ENCODE data around the gene BAD. TPM values are rescaled to one million over a fixed set of nuclear protein-coding genes. Genes with fewer than 3 reads are reported as not detected.
A peak's percentile ranks its signal among the peaks of the same experiment; 100 is the strongest.

BAD gene
- total RNA-seq, 3 donors from 2014 or later = 27.6 to 38.8 (median 36.6) TPM

- ATAC-seq = peak; percentile 16 to 20
Observed at GRCh38 chr11:64245797-64246620, 38.5 kb downstream of the BAD start.

GRCh38 chr11:64245401-64245796 is 39.1 kb downstream of the BAD start:
- Mint-ChIP-seq H3K4me3 (peak overlapping the region; percentile 97), H3K27me3 (ENCODE audit: low read depth) (no peaks in the 10 kb centered on the region), H3K36me3 (ENCODE audit: insufficient read depth) (no peaks in the 10 kb centered on the region), H3K4me1 (ENCODE audit: low read depth) (peaks cover 29% of the 10 kb centered on the region), H3K9me3 (no peaks in the 10 kb centered on the region)
- DNase-seq = no peak
- ATAC-seq = no peak

More at GRCh38 chr11:64245797-64246620, 38.5 kb downstream of the BAD start:
- no peaks in the 10 kb centered on the region for H3K9me3 Mint-ChIP-seq
- H3K4me1 Mint-ChIP-seq (ENCODE audit: low read depth) = peaks cover 28% of the 10 kb centered on the region
- peak; percentile 82 for DNase-seq
- no peaks in the 10 kb centered on the region for H3K36me3 Mint-ChIP-seq (ENCODE audit: insufficient read depth)
- no peaks in the 10 kb centered on the region for H3K27me3 Mint-ChIP-seq (ENCODE audit: low read depth)
- peak overlapping the region; percentile 97 for H3K4me3 Mint-ChIP-seq

GRCh38 chr11:64244966-64245365 is 39.5 kb downstream of the BAD start:
- Mint-ChIP-seq H3K36me3 (ENCODE audit: insufficient read depth) (peaks cover 2% of the 10 kb centered on the region), H3K4me3 (peak overlapping the region; percentile 97), H3K27me3 (ENCODE audit: low read depth) (no peaks in the 10 kb centered on the region), H3K9me3 (no peaks in the 10 kb centered on the region), H3K4me1 (ENCODE audit: low read depth) (peaks cover 31% of the 10 kb centered on the region)
- ATAC-seq = no peak
- DNase-seq = no peak

- H3K36me3 Mint-ChIP-seq (ENCODE audit: insufficient read depth) = peaks cover 2% of the 10 kb centered on the region
- H3K4me3 Mint-ChIP-seq = peak overlapping the region; percentile 89
- no peaks in the 10 kb centered on the region for H3K9me3 Mint-ChIP-seq
- no peak for DNase-seq
- H3K4me1 Mint-ChIP-seq (ENCODE audit: low read depth) = peaks cover 33% of the 10 kb centered on the region
- ATAC-seq = no peak
- H3K27me3 Mint-ChIP-seq (ENCODE audit: low read depth) = no peaks in the 10 kb centered on the region
Observed at GRCh38 chr11:64244107-64244506, 40.4 kb downstream of the BAD start.

- ATAC-seq = no peak
- Mint-ChIP-seq H3K27me3 (ENCODE audit: low read depth) (no peaks in the 10 kb centered on the region), H3K4me1 (ENCODE audit: low read depth) (peaks cover 33% of the 10 kb centered on the region), H3K4me3 (peak overlapping the region; percentile 89), H3K36me3 (ENCODE audit: insufficient read depth) (peaks cover 2% of the 10 kb centered on the region), H3K9me3 (no peaks in the 10 kb centered on the region)
- DNase-seq = no peak
Observed at GRCh38 chr11:64243236-64243854, 41.1 kb downstream of the BAD start.

GRCh38 chr11:64241491-64242374 is 42.7 kb downstream of the BAD start:
- ATAC-seq (peak; percentile 1), DNase-seq (no peak)
- Mint-ChIP-seq H3K4me1 (ENCODE audit: low read depth) (peaks cover 31% of the 10 kb centered on the region), H3K27me3 (ENCODE audit: low read depth) (no peaks in the 10 kb centered on the region), H3K36me3 (ENCODE audit: insufficient read depth) (peaks cover 2% of the 10 kb centered on the region), H3K4me3 (peak overlapping the region; percentile 89), H3K9me3 (no peaks in the 10 kb centered on the region)

- peaks cover 31% of the 10 kb centered on the region for H3K4me1 Mint-ChIP-seq (ENCODE audit: low read depth)
- ATAC-seq (peak; percentile 82 to 84), DNase-seq (peak; percentile 100)
- H3K9me3 Mint-ChIP-seq = no peaks in the 10 kb centered on the region
- peak overlapping the region; percentile 89 for H3K4me3 Mint-ChIP-seq
- no peaks in the 10 kb centered on the region for H3K27me3 Mint-ChIP-seq (ENCODE audit: low read depth)
- H3K36me3 Mint-ChIP-seq (ENCODE audit: insufficient read depth) = peaks cover 2% of the 10 kb centered on the region
Observed at GRCh38 chr11:64241241-64241490, 43.3 kb downstream of the BAD start.

GRCh38 chr11:64240435-64241240 is 43.8 kb downstream of the BAD start, which contains the start of gene FKBP2:
Gene FKBP2, plus strand, starts transcription at chr11:64241095. Its CDS starts 1,293 bp downstream, at chr11:64242388.
- no peaks in the 10 kb centered on the region for H3K9me3 Mint-ChIP-seq
- peak within 1 kb of the TSS; percentile 89 for H3K4me3 Mint-ChIP-seq
- peak; percentile 72 to 73 for ATAC-seq
- H3K36me3 Mint-ChIP-seq (ENCODE audit: insufficient read depth) = peaks cover 2% of the 10 kb centered on the region
- peaks cover 33% of the 10 kb centered on the region for H3K4me1 Mint-ChIP-seq (ENCODE audit: low read depth)
- H3K27me3 Mint-ChIP-seq (ENCODE audit: low read depth) = no peaks in the 10 kb centered on the region
- DNase-seq = peak; percentile 97

- no peaks in the 10 kb centered on the region for H3K9me3 Mint-ChIP-seq
- peaks cover 2% of the 10 kb centered on the region for H3K36me3 Mint-ChIP-seq (ENCODE audit: insufficient read depth)
- ATAC-seq (no peak), DNase-seq (no peak)
- peak overlapping the region; percentile 89 for H3K4me3 Mint-ChIP-seq
- H3K27me3 Mint-ChIP-seq (ENCODE audit: low read depth) = no peaks in the 10 kb centered on the region
- H3K4me1 Mint-ChIP-seq (ENCODE audit: low read depth) = peaks cover 40% of the 10 kb centered on the region
Observed at GRCh38 chr11:64239662-64240434, 44.6 kb downstream of the BAD start.

GRCh38 chr11:64238999-64239398 is 45.5 kb downstream of the BAD start:
- no peak for ATAC-seq
- Mint-ChIP-seq H3K36me3 (ENCODE audit: insufficient read depth) (peaks cover 2% of the 10 kb centered on the region), H3K4me3 (no peak overlapping the region), H3K27me3 (ENCODE audit: low read depth) (no peaks in the 10 kb centered on the region), H3K9me3 (no peaks in the 10 kb centered on the region), H3K4me1 (ENCODE audit: low read depth) (peaks cover 37% of the 10 kb centered on the region)
- no peak for DNase-seq

GRCh38 chr11:64238076-64238475 is 46.4 kb downstream of the BAD start:
- Mint-ChIP-seq H3K36me3 (ENCODE audit: insufficient read depth) (peaks cover 2% of the 10 kb centered on the region), H3K4me1 (ENCODE audit: low read depth) (peaks cover 32% of the 10 kb centered on the region), H3K27me3 (ENCODE audit: low read depth) (no peaks in the 10 kb centered on the region), H3K9me3 (no peaks in the 10 kb centered on the region), H3K4me3 (no peak overlapping the region)
- ATAC-seq (no peak), DNase-seq (no peak)

GRCh38 chr11:64237484-64237951 is 46.9 kb downstream of the BAD start:
- no peak for ATAC-seq
- no peak overlapping the region for H3K4me3 Mint-ChIP-seq
- H3K27me3 Mint-ChIP-seq (ENCODE audit: low read depth) = no peaks in the 10 kb centered on the region
- H3K4me1 Mint-ChIP-seq (ENCODE audit: low read depth) = peaks cover 30% of the 10 kb centered on the region
- DNase-seq = no peak
- H3K9me3 Mint-ChIP-seq = no peaks in the 10 kb centered on the region
- H3K36me3 Mint-ChIP-seq (ENCODE audit: insufficient read depth) = peaks cover 2% of the 10 kb centered on the region
